AG09319 (cell line): Measurements from ENCODE around the gene IL7R.

ENCODE experiments used
- DNase-seq: peaks from one replicate; pipeline ENCODE4 v3.0.0-alpha.2; 2010; ENCODE audit warnings: low read depth; ENCODE audit errors: extremely low read depth
- TF ChIP-seq, protein P1 (sequence below): IDR thresholded peaks from 2 replicates; pipeline ENCODE4 v1.5.1; 2011; ENCODE audit warnings: low read depth, mild to moderate bottlenecking, inconsistent platforms, low read length, moderate library complexity

IL7R gene

DNA sequence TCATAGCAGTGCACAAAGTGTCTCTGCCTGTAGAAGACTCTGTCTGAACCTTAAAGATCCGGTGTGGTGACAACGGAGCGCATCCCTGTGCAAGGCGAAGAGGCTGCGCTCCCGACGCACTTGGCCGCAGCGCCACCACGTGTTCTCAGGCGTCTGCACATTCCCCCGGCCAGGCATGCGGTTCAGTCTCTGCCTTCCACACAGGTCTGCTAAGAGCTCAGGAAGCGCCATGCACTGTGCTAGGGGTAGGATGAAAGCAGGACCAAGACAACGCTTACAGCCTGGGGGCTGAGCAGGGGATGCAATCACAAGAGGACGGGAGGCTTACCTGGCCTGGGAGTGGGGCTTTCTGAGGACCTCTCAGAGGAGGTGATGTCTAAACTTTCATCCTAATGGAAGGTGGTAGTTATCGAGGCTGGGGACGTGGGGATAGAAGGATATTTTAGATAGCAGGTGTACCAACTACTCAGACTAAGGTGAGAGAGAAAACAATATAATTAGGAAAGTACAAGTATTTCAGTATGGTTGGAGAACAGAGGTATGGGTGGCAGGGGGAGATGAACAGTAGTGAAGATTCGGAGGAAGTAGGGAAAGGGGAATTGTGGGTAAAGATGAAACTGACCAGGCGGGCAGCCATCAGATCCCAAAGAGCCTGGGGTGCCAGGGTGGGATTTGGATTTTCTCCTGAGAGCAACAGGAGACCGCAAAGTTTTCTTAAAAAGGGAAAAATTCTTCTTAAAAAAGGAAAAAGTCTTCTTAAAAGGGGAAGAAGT, 68.4 kb downstream of the IL7R start:
- DNase-seq = peak; percentile 44
- TF ChIP-seq, protein P1, sequence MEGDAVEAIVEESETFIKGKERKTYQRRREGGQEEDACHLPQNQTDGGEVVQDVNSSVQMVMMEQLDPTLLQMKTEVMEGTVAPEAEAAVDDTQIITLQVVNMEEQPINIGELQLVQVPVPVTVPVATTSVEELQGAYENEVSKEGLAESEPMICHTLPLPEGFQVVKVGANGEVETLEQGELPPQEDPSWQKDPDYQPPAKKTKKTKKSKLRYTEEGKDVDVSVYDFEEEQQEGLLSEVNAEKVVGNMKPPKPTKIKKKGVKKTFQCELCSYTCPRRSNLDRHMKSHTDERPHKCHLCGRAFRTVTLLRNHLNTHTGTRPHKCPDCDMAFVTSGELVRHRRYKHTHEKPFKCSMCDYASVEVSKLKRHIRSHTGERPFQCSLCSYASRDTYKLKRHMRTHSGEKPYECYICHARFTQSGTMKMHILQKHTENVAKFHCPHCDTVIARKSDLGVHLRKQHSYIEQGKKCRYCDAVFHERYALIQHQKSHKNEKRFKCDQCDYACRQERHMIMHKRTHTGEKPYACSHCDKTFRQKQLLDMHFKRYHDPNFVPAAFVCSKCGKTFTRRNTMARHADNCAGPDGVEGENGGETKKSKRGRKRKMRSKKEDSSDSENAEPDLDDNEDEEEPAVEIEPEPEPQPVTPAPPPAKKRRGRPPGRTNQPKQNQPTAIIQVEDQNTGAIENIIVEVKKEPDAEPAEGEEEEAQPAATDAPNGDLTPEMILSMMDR = peak; percentile 92

DNA sequence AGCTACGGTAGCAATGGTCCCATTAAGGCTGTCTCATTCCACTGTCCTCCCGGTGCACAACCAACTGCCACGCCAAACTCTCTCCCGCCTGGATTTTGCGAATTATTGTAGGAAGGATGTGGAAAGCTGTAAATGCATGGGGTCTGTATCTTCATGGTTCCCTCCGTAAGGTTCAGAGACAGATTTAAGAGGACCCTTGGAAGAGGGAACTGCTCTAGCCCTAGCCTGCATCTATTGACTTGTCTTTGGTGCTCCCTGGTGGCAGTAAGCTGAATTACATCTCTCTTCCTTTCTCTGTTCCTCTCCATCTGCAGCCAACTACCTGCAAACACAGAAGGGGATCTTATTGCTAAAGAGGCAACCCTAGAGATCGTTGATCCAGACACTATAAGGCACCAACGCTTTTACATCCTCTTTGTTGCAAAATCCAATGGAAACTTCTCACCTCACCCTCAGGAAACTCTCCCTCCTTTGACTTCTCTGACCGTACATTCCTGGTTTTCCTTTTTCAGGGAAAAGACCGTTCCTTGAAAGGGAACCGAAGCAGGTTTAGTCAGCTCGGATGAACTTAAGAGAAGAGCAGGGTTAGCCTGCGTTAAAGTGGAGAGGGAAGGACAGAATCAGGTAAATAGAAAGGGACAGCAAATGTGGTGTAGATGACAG, 69.8 kb downstream of the IL7R start:
- TF ChIP-seq, protein P1 = peak; percentile 79
- no peak for DNase-seq
